Heart left ventricle (tissue), 13 donors: ENCODE results near the gene ETDA.

ENCODE experiments used
- POLR2A ChIP-seq, 2 donors: fragments of 450-650 bp; IDR thresholded peaks; one replicate each; pipeline ENCODE4 v1.6.1; 2017; ENCODE audit warnings: antibody characterized with exemption in 2 of 2, mild to moderate bottlenecking in 2 of 2, moderate library complexity in 2 of 2
- TF ChIP-seq, protein P1 (sequence below), 12 donors: fragments of 200-600 bp; sonication (generic) in 4 of 12; IDR thresholded peaks; one replicate each; pipeline versions ENCODE4 v1.5.0 to v1.8.0; 2018 to 2022; ENCODE audit warnings: antibody characterized with exemption in 12 of 12, mild to moderate bottlenecking in 5 of 12
- donor health status: ischemic (EF 13 %, LVEDD 7.1; RV severe dilation, severe dysfunction).
- donor health status: DM: no; HTN: yes; CAD: no.
- donor health status: DM: no; HTN: no; CAD: no.
- donor health status: ischemic (EF 25% LVEDD 6.9; RV normal size, moderate dysfunction).
- donor health status: ischemic (EF 25% LVEDD 5.7; RV mildly dilated, moderate dysfunction).
- donor health status: ischemic (EF 35%, LVEDD 5.7; RV mildly dilated, moderate dysfunction).
- donor health status: nonischemic (EF 11% LVEDD 7.7; RV severe dilation, severe dysfunction).
- donor health status: DM: yes; HTN: yes; CAD: no.
- donor health status: PGD.
- donor health status: ischemic (EF 29% LVEDD 5.4; RV normal size, mild dysfunction).
- donor health status: nonischemic (EF 23%, LVEDD 6.1; RV moderate dilation, normal function).

DNA sequence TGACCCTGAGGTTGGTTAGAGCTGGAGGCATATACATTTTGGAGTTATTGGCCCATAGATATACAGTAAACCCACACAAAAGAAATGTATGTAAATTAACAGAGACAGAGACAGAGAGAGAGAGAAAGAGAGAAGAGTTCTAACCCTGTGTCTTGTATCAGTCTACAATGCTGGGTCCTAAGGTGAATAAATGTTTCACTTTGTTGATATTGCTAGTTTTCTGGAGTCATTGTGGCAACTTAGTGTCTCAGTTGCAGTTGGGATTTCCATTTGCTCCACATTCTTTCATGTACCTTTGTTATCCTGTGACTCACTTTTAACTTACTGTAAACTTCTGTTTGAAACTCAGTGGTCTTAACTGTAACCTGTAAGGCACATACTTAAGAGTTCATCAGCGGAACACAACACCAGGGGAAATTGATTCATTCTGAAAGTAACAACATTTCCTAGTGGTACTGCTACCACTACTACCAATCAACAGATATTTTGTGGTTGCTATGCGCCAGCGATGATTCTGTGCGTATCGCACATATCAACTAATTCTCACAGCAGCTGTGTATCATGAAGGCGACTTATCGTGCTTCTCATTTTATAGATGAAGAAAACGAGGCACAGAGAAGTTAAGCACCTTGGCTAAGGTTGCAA, 38.5 kb upstream of the ETDA start:
- no peak for TF ChIP-seq POLR2A (IDR thresholded peaks at IDR 0.05)
- TF ChIP-seq, protein P1, sequence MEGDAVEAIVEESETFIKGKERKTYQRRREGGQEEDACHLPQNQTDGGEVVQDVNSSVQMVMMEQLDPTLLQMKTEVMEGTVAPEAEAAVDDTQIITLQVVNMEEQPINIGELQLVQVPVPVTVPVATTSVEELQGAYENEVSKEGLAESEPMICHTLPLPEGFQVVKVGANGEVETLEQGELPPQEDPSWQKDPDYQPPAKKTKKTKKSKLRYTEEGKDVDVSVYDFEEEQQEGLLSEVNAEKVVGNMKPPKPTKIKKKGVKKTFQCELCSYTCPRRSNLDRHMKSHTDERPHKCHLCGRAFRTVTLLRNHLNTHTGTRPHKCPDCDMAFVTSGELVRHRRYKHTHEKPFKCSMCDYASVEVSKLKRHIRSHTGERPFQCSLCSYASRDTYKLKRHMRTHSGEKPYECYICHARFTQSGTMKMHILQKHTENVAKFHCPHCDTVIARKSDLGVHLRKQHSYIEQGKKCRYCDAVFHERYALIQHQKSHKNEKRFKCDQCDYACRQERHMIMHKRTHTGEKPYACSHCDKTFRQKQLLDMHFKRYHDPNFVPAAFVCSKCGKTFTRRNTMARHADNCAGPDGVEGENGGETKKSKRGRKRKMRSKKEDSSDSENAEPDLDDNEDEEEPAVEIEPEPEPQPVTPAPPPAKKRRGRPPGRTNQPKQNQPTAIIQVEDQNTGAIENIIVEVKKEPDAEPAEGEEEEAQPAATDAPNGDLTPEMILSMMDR (IDR thresholded peaks at IDR 0.05): no peak
